ENCODE measurements around the gene MRM2. TPM values are rescaled to one million over a fixed set of nuclear protein-coding genes. Genes with fewer than 3 reads are reported as not detected.

MRM2 gene
- total and polyA plus RNA-seq, 2 donors from 2014 or later: 25.6 TPM

DNA sequence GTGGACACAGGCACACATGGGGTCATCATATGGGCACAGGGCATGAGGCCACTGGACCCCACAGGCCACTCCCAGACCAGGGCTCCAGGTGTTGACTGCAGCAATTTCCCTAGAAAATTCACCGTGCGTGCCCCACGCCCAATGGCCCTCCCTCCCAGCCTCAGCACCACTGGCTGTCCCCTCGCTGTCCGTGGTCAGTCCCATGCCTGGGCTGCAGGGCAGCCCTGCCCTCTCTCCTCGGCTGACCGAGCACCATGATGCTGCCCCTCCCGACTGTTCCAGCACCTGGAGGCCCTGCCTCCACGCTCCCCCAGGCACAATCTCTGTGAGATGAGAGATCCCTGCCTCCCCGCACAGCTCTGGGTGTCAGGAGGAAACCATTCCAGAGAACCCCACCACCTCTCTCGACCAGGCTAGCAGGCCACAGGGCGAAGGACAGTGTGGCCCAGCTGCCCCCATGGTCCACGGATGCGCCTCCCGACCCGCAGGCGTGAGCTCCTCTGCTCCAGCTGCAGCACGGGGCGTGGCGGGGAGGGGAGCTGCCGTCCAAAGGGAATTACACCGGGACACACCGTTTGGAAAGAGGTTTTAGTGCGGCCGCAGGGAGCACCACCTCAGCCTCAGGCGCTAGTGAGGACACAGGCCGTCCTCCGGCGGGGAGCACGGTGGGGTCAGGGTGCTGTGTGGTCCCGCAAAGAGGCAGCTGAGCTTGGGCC lies 12.6 kb upstream of the MRM2 start:
- TF ChIP-seq CTCF (IDR thresholded peaks at IDR 0.05; ENCODE audit: borderline replicate concordance, extremely low read depth, insufficient read depth): no peak
- intact Hi-C loops (cut with DNase I): no loop called here
- no peak for DNase-seq
- H3K9me3 ChIP-seq (ENCODE audit: control insufficient read depth in 2 of 3, insufficient read depth in 1 of 3, low read length in 3 of 3): no peaks in the 10 kb centered on the region
- H3K9ac ChIP-seq (ENCODE audit: low read length in 3 of 3): no peak overlapping the region
- H3K36me3 ChIP-seq (ENCODE audit: control insufficient read depth in 2 of 3, insufficient read depth in 3 of 3, low read length in 3 of 3): no peaks in the 10 kb centered on the region
- no peaks in the 10 kb centered on the region for H3K27me3 ChIP-seq (ENCODE audit: control insufficient read depth, insufficient read depth, low read length)
- no peak overlapping the region for H3K27ac ChIP-seq (ENCODE audit: low read depth in 2 of 2, low read length in 2 of 2)
- FAIRE-seq: no peak
- peaks cover 0 to 2% (median 0%) of the 10 kb centered on the region in 3 donors for H3K4me1 ChIP-seq (ENCODE audit: control insufficient read depth in 2 of 3, insufficient read depth in 2 of 3, low read depth in 1 of 3, low read length in 3 of 3)
- H3K4me3 ChIP-seq (ENCODE audit: low read length in 3 of 3): no peak overlapping the region

- TF ChIP-seq CTCF (IDR thresholded peaks at IDR 0.05; ENCODE audit: borderline replicate concordance, extremely low read depth, insufficient read depth): no peak
- Histone ChIP-seq H3K36me3 (ENCODE audit: control insufficient read depth in 2 of 3, insufficient read depth in 3 of 3, low read length in 3 of 3) (no peaks in the 10 kb centered on the region), H3K4me3 (ENCODE audit: low read length in 3 of 3) (no peak overlapping the region), H3K27me3 (ENCODE audit: control insufficient read depth, insufficient read depth, low read length) (no peaks in the 10 kb centered on the region), H3K27ac (ENCODE audit: low read depth in 2 of 2, low read length in 2 of 2) (no peak overlapping the region), H3K4me1 (ENCODE audit: control insufficient read depth in 2 of 3, insufficient read depth in 2 of 3, low read depth in 1 of 3, low read length in 3 of 3) (peaks cover 0 to 2% (median 0%) of the 10 kb centered on the region in 3 donors), H3K9me3 (ENCODE audit: control insufficient read depth in 2 of 3, insufficient read depth in 1 of 3, low read length in 3 of 3) (no peaks in the 10 kb centered on the region), H3K9ac (ENCODE audit: low read length in 3 of 3) (no peak overlapping the region)
- FAIRE-seq (no peak), DNase-seq (no peak)
- intact Hi-C loops (cut with DNase I): no loop called here
Observed at GRCh38 chr7:2253525-2254244, 11.7 kb upstream of the MRM2 start.

DNA sequence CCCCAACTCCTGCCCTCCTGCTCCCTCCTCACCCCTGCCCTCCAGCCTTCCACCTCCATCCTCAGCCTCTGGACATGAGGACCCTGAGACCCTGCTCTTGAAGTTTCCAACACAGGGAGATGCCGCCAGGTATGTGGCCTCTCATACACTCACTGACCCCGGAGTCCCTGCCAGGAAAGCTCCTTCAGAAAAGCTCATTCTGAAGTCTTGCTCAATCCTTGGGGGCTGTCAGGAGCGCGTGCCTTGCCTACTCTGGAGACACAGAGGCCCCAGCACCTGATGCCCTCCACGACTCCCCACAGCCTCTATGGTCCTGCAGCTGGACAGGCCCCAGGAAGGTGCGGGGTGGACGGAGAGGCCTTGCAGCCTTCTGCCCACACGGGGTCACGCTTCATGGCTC lies 11.0 kb upstream of the MRM2 start:
- TF ChIP-seq CTCF (IDR thresholded peaks at IDR 0.05; ENCODE audit: borderline replicate concordance, extremely low read depth, insufficient read depth): no peak
- Histone ChIP-seq H3K36me3 (ENCODE audit: control insufficient read depth in 2 of 3, insufficient read depth in 3 of 3, low read length in 3 of 3) (no peaks in the 10 kb centered on the region), H3K4me1 (ENCODE audit: control insufficient read depth in 2 of 3, insufficient read depth in 2 of 3, low read depth in 1 of 3, low read length in 3 of 3) (peaks cover 0 to 2% (median 0%) of the 10 kb centered on the region in 3 donors), H3K9ac (ENCODE audit: low read length in 3 of 3) (no peak overlapping the region), H3K27ac (ENCODE audit: low read depth in 2 of 2, low read length in 2 of 2) (no peak overlapping the region), H3K4me3 (ENCODE audit: low read length in 3 of 3) (no peak overlapping the region), H3K9me3 (ENCODE audit: control insufficient read depth in 2 of 3, insufficient read depth in 1 of 3, low read length in 3 of 3) (no peaks in the 10 kb centered on the region), H3K27me3 (ENCODE audit: control insufficient read depth, insufficient read depth, low read length) (no peaks in the 10 kb centered on the region)
- intact Hi-C loops (cut with DNase I): no loop called here
- DNase-seq (no peak), FAIRE-seq (no peak)
